Measurements from ENCODE around the gene RNASEH1. TPM values are rescaled to one million over a fixed set of nuclear protein-coding genes. Genes with fewer than 3 reads are reported as not detected.

Gene RNASEH1
- total and polyA plus RNA-seq, 2 of the 13 experiments (the other 11 are each of a cell fraction or from before 2014, with no cell fraction given), result 14.5 to 57.4 TPM

- no peak for TF ChIP-seq ZNF407 (CRISPR knock-in tag; IDR thresholded peaks at IDR 0.05; ENCODE audit: not compliant biosample characterization)
- no peak for TF ChIP-seq RCOR2 (CRISPR knock-in tag; IDR thresholded peaks at IDR 0.05)
Observed at GRCh38 chr2:3518496-3519254, 39.5 kb downstream of the RNASEH1 start (continued).

Measured in HepG2 (cell line).